ENCODE measurements around the gene RNASE2. TPM values are rescaled to one million over a fixed set of nuclear protein-coding genes. Genes with fewer than 3 reads are reported as not detected.
"Not testable (repeated sequence)": the region's sequence is repeated elsewhere in the genome, so short reads cannot be mapped to it uniquely, and the experiment has no call there.

RNASE2 gene
- total RNA-seq, 1 donor from 2014 or later: not detected

GRCh38 chr14:20976291-20976690 lies 21.0 kb downstream of the RNASE2 start:
- DNase-seq (ENCODE audit: low read depth): no peak
- H3K4me3 ChIP-seq (ENCODE audit: low read depth, low read length): no peak overlapping the region
- TF ChIP-seq CTCF (conservative IDR thresholded peaks at IDR 0.05; ENCODE audit: low read depth, low read length): no peak

GRCh38 chr14:20978687-20979086 lies 23.4 kb downstream of the RNASE2 start:
- DNase-seq (ENCODE audit: low read depth): no peak
- no peak for TF ChIP-seq CTCF (conservative IDR thresholded peaks at IDR 0.05; ENCODE audit: low read depth, low read length)
- no peak overlapping the region for H3K4me3 ChIP-seq (ENCODE audit: low read depth, low read length)

GRCh38 chr14:20980906-20981305 lies 25.6 kb downstream of the RNASE2 start:
- no peak overlapping the region for H3K4me3 ChIP-seq (ENCODE audit: low read depth, low read length)
- no peak for TF ChIP-seq CTCF (conservative IDR thresholded peaks at IDR 0.05; ENCODE audit: low read depth, low read length)
- no peak for DNase-seq (ENCODE audit: low read depth)

GRCh38 chr14:20982646-20983369 lies 27.5 kb downstream of the RNASE2 start:
- DNase-seq (ENCODE audit: low read depth): no peak
- no peak overlapping the region for H3K4me3 ChIP-seq (ENCODE audit: low read depth, low read length)
- no peak for TF ChIP-seq CTCF (conservative IDR thresholded peaks at IDR 0.05; ENCODE audit: low read depth, low read length)

GRCh38 chr14:20985650-20986049 lies 30.4 kb downstream of the RNASE2 start:
- not testable (repeated sequence) for DNase-seq (ENCODE audit: low read depth)

GRCh38 chr14:20986811-20987210 lies 31.5 kb downstream of the RNASE2 start:
- DNase-seq (ENCODE audit: low read depth): peak; percentile 97
- TF ChIP-seq CTCF (conservative IDR thresholded peaks at IDR 0.05; ENCODE audit: low read depth, low read length): no peak
- no peak overlapping the region for H3K4me3 ChIP-seq (ENCODE audit: low read depth, low read length)

More at GRCh38 chr14:20985650-20986049, 30.4 kb downstream of the RNASE2 start:
- not testable (repeated sequence) for H3K4me3 ChIP-seq (ENCODE audit: low read depth, low read length)

- DNase-seq (ENCODE audit: low read depth): no peak
- no peak for TF ChIP-seq CTCF (conservative IDR thresholded peaks at IDR 0.05; ENCODE audit: low read depth, low read length)
- H3K4me3 ChIP-seq (ENCODE audit: low read depth, low read length): peak overlapping the region; percentile 88
These were observed 33.6 kb downstream of the RNASE2 start for GRCh38 chr14:20988717-20989470.

Data from epithelial cell of proximal tubule (primary cell).